ENCODE data around the gene MAGEA10.
"Not testable (repeated sequence)": the region's sequence is repeated elsewhere in the genome, so short reads cannot be mapped to it uniquely, and the experiment has no call there.

The MAGEA10 gene

DNA sequence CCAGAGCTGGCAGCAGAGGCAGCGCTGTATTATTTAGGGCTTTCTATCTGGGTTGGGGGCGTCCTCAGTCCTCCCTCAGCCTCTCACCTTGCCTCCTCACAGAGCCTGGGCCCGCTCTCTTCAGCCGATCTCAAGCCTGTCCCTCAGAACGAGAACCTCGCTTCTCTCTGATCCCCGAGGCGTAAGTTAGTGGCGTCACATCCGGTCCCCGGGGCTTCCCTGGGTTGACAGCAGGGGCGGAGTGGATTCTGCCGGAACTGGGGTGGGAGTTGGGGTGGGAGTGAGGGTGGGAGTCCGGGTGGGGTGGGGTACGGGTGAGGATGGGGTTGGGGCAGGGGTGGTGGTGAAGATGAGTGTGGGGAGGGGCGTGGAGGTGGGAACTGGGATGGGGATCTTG, at the start of gene MAGEA10:
Gene MAGEA10, minus strand, starts transcription at position 190 of the 397 bp plus-strand sequence. CDS start 2,957 bp downstream, outside the sequence.
- TF ChIP-seq, protein P1, sequence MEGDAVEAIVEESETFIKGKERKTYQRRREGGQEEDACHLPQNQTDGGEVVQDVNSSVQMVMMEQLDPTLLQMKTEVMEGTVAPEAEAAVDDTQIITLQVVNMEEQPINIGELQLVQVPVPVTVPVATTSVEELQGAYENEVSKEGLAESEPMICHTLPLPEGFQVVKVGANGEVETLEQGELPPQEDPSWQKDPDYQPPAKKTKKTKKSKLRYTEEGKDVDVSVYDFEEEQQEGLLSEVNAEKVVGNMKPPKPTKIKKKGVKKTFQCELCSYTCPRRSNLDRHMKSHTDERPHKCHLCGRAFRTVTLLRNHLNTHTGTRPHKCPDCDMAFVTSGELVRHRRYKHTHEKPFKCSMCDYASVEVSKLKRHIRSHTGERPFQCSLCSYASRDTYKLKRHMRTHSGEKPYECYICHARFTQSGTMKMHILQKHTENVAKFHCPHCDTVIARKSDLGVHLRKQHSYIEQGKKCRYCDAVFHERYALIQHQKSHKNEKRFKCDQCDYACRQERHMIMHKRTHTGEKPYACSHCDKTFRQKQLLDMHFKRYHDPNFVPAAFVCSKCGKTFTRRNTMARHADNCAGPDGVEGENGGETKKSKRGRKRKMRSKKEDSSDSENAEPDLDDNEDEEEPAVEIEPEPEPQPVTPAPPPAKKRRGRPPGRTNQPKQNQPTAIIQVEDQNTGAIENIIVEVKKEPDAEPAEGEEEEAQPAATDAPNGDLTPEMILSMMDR (conservative IDR thresholded peaks at IDR 0.05; ENCODE audit: low read depth) = no peak
- H3K27ac ChIP-seq = no peak within 1 kb of the TSS
- POLR2A ChIA-PET (ENCODE audit: low non-redundant PET) = no interaction called here
- CTCF ChIA-PET = no interaction called here
- no peak for DNase-seq (ENCODE audit: low spot score)

- POLR2A ChIA-PET (ENCODE audit: low non-redundant PET) = no interaction called here
Measured at GRCh38 chrX:152177497-152178269, 39.3 kb upstream of the MAGEA10 start.

DNA sequence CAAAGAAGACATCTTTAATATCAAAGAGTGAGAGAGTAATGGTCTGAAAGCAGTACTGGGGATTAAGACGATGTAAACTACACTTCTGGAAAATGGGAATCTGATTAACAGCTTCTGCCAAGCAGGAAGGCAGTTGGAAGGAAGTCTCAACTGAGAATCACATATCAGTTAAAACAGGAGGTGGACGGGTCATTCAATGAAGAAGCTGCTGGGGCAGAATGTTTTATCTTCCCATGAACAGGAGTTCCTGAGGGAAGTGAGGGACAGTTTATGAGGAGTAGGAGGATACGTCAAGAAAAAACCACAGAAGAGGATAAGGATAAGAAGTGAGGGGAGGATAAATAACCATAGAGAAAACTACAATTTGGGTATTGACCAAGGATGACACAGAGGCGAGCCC, 38.7 kb upstream of the MAGEA10 start:
- no peak for DNase-seq (ENCODE audit: low spot score)
- POLR2A ChIA-PET (ENCODE audit: low non-redundant PET) = no interaction called here
- H3K27ac ChIP-seq = no peak overlapping the region
- TF ChIP-seq, protein P1 (conservative IDR thresholded peaks at IDR 0.05; ENCODE audit: low read depth) = no peak
- CTCF ChIA-PET = no interaction called here

More at GRCh38 chrX:152177497-152178269, 39.3 kb upstream of the MAGEA10 start:
- TF ChIP-seq, protein P1 (conservative IDR thresholded peaks at IDR 0.05; ENCODE audit: low read depth) = no peak
- no peak for DNase-seq (ENCODE audit: low spot score)
- CTCF ChIA-PET = no interaction called here
- H3K27ac ChIP-seq = no peak overlapping the region

GRCh38 chrX:152175892-152176291, 37.5 kb upstream of the MAGEA10 start:
- CTCF ChIA-PET; H3K27ac ChIP-seq; POLR2A ChIA-PET (ENCODE audit: low non-redundant PET); DNase-seq (ENCODE audit: low spot score): not testable (repeated sequence)

DNA sequence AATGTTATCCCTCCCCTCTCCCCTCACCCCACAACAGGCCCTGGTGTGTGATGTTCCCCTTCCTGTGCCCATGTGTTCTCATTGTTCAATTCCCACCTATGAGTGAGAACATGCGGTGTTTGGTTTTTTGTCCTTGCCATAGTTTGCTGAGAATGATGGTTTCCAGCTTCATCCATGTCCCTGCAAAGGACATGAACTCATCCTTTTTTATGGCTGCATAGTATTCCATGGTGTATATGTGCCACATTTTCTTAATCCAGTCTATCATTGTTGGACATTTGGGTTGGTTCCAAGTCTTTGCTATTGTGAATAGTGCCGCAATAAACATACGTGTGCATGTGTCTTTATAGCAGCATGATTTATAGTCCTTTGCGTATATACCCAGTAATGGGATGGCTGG, 35.5 kb upstream of the MAGEA10 start:
- POLR2A ChIA-PET (ENCODE audit: low non-redundant PET); CTCF ChIA-PET; DNase-seq (ENCODE audit: low spot score); H3K27ac ChIP-seq: not testable (repeated sequence)

GRCh38 chrX:152170621-152171020, 32.2 kb upstream of the MAGEA10 start:
- H3K27ac ChIP-seq = no peak overlapping the region
- ChIA-PET CTCF (no interaction called here), POLR2A (ENCODE audit: low non-redundant PET) (no interaction called here)
- no peak for DNase-seq (ENCODE audit: low spot score)
- TF ChIP-seq, protein P1 (conservative IDR thresholded peaks at IDR 0.05; ENCODE audit: low read depth) = no peak

GRCh38 chrX:152165033-152165743, 26.8 kb upstream of the MAGEA10 start:
- POLR2A ChIA-PET (ENCODE audit: low non-redundant PET) = no interaction called here
- DNase-seq (ENCODE audit: low spot score) = no peak
- H3K27ac ChIP-seq = no peak overlapping the region
- TF ChIP-seq, protein P1 (conservative IDR thresholded peaks at IDR 0.05; ENCODE audit: low read depth) = no peak
- CTCF ChIA-PET = no interaction called here

Data from RWPE1 (cell line).